Occipital lobe (tissue), 2 donors: ENCODE measurements around the gene SPNS2. TPM values are rescaled to one million over a fixed set of nuclear protein-coding genes. Genes with fewer than 3 reads are reported as not detected.

Source experiments
- DNase-seq: peaks from one replicate; lab custom pipeline; 2025; lab: John Stamatoyannopoulos, UW
- total RNA-seq: library from RNA; depleted of rRNA; stranded (reverse); fragments of >200 nt; gene quantifications from one replicate; pipeline ENCODE4 v1.2.3, GENCODE V29; 2014

Gene SPNS2
- total RNA-seq, 1 donor from 2014 or later: 15.9 TPM

DNA sequence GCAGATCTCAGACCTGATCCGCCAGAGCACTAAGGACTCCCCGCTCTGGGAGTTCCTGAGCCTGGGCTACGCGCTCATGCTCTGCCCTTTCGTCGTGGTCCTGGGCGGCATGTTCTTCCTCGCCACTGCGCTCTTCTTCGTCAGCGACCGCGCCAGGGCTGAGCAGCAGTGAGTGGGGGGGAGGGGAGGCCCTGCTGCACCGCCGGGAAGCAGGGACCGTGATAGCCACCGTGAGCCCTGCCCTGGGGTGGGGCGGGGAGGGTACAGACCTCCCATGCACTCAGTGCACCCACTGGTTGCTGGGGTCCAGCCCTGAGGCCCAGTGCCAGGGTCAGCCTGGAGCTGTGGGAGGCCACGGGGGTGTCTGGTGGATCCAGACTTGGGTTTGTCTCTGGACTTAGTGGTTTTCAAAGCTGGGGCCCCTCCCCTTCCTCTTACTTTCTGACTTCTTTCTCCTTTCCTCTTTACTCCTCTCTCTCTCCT, 37.6 kb downstream of the SPNS2 start:
- DNase-seq: no peak

DNA sequence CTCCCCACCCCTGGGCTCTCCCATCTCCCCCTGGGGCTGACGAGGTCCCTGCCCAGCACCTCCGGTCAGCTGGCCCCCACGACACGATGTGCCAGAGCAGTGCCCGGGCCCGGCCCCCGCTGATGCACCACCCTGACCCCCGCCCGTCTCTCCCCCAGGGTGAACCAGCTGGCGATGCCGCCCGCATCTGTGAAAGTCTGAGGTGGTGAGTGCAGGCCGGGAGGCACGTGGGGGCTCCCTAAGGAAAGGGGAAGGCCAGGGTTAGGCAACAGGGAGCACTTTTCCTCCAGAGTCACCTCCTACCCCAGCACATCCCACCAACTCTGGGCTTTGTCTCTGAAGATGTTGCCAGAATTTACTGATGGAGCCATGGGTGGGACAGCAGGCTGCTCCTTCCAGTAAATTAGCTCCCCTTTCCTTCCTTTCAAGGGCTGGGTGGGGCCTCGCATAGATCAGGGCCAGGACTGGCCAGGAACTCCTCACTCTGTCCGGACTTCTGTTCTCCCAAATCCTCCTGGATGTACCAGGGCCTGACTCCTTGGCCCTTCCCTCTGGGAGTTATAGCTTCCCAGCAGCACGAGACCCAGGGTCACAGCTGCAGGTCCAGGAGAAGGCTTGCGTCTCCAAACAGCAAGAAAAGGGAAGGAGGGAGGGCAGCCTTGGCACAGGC, 38.2 kb downstream of the SPNS2 start:
- DNase-seq: no peak

DNA sequence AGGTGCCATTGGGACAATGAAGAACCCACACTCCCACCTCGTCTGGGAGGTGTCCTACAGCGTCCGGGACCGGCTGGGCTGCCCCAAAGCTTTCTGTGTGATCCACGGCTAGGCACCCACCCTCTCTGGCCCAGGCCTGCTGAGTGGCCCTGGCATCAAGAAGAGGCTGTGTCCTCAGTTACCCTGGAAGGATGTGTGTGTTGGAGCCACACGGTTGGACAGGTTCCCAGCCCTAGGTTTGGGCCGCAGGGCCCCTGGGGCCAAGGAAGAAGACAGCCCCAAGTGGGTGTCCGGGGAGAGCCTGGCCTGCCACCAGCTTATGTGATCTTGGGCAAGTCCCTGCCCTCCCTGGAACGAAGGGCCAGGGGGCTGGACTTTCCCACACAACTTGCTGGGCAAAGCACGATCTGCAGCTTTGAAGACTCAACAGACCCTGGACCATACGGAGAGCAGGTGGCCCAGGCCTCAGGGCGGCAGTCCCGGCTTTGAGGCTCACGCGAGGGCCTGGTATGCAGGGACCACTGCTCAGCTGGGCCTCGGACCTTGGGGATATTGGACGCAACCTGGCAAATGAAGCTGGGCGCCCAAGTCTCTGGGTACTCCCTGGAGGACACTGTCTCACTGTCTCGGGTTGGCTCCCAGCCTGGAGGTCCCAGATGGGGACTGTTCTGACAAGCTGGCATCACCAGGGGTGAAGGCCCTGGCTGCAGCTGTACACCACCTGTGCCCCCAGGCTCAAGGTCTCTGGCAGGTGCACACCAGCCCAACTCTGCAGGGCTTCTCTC, 39.0 kb downstream of the SPNS2 start:
- peak; percentile 31 for DNase-seq

DNA sequence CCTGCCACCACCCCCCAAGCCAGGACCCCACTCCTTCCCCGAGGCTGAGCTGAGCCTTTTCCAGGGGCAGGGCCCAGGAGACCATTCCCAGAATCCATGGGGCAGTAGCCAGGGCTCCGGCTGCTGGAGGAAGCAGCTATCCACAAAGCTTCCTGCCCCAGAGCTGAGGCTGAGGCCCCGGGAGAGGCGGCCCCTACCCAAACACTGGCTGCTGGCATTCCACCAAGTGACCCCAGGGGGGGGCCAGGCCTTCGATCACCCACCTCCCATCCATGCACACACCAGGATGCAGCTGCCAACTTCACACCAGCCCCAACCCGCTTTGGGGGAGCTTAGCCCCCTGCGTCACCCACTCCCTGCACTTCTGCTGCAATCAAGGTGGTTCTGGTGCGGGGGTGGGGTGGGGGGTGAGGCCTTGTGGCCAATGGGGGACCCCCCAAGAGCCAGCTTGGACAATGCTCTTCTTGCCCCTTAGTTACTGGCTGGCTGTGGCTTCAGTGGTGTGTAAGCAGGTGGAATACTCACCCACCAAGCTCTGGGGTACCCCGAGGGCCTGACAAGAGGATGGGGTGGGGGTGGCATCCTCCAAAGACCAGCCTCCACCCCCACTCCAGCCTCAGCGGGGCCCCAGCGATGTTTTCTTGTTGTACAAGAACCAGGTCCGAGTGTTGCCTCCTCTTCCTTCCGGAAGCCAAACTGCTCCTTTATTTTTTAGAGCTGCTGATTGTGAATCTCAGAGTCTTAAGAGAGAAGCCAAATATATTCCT, 39.7 kb downstream of the SPNS2 start:
- DNase-seq: no peak

DNA sequence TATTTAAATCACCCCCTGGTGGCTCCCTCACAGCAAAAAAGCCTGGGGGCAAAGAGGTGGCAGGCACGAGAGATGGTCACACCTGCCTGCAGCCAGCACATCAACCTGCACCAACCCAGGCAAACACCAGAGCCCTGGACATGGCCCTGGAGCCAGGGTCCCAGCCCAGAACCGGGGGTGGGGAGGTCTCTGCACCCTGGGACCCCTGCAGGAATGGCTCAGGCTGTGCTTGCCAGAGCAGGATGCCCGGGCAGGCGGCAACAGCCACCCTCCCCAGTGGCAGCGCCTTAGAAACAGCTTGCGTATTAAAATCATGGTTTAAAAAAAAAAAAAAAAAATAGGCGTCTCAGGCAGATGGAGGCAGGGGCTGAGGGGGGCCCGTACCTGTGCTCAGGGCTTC, 40.3 kb downstream of the SPNS2 start:
- no peak for DNase-seq

DNA sequence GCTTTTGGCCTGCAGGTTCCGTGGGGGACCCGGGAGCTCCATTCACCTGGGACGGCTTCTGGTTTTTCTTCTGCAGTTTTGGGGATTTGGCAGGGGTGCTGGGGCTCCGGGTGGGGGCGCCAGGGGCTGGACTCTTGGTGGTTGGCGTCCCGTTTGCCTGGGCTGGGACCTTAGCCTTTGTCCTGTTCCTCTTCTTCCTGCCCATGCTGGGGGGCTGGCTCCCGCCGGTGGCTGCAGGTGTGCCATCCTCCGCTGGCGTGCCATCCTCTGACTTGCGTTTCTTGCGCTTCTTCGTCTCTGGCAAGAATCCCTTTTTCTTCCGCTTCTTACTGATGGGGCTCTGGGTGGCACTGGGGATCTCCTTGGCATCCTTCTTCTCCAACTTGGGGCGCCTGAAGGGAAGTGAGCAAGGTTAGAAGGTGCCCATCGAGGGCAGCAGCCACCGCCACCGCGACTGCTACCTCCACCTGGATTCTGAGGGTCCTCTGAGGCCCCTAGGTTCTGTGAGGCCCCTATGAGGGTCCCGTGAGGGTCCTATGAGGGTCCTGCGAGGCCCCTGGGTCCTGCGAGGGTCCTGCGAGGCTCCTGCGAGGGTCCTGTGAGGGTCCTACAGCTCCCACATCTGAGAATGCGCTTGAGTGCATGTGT, 41.0 kb downstream of the SPNS2 start:
- DNase-seq: no peak

DNA sequence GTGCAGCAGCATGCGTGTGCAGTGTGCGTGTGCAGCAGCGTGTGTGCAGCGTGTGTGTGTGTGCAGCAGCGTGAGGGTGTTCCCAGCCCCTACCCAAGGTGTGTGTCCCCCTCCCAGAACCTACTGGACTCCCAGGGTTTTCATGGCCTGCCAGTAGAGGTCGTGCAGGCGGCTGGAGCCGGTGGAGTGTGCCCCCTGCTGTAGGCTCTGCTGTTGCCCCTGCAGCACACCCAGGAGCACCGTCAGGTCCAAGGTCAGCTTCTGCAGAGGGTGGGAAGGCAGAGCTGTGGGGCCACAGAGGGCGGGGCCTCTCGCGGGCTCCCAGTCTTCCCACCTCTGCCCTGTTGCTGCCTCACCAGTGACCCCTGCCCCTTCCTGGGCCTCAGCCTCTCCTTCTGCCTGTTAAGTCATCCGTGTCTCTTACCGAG, 41.6 kb downstream of the SPNS2 start:
- no peak for DNase-seq

DNA sequence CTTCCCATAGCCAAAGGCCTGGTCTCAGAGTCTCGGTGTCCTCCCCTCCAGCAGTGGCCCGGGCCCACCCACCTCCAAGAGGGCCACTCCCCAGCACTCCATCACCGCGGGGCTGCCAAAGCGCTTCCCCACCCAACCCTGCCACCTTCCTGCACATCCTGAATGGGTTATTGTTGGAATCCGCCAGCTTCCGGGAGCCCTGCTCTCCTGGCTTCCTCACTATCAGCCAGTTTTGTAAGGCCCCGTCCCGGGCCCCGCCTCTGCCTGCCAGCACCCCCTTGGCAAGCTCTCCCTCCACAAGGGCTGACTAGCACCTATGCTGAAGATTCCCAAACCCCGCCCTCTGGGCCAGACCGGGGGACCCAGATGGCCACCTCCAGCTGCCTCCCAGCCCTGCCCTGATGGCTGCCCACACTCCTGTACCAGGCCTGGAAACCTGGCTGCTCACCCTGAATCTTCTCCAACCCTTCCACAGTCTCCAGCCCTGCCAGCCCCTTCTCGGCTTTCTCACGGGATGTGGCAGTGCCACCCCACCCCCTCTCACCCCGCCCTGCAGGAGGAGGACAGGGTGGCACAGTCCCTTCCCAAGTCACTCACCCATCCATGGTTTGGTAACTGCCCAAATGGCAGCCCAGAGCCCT, 42.1 kb downstream of the SPNS2 start:
- DNase-seq: no peak

DNA sequence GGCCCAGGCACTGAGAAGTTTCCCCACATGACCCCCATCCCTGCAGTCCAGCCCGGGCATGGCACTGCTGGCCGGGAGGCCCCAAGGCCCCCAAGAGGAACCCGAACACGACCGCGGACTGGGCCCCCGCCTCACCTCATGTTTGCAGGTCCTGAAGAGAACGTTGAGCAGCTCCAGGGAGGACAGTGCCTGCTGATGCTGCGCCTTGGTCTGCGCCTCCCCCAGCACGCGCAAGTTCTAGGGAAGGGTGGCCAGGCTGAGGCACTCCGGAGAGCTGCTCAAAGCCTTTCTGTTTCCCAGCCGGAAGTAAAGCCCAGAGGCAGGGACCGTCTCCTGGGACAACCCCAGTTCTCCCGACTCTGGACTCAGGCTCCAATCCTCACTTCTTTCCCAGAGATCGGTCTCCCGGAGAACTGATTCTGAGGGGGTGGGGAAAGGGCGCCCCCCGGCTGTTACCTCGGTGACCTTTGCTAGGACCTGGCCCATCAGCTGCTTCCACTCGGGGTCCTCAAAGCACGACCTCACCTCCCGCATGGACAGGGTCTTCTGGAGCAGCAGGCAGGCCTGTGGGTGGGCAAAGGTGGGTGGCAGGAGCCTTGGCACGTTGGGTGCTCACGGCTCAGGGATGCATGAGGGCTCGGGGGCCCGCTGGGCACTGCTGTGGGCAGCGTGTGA, 42.8 kb downstream of the SPNS2 start:
- no peak for DNase-seq

DNA sequence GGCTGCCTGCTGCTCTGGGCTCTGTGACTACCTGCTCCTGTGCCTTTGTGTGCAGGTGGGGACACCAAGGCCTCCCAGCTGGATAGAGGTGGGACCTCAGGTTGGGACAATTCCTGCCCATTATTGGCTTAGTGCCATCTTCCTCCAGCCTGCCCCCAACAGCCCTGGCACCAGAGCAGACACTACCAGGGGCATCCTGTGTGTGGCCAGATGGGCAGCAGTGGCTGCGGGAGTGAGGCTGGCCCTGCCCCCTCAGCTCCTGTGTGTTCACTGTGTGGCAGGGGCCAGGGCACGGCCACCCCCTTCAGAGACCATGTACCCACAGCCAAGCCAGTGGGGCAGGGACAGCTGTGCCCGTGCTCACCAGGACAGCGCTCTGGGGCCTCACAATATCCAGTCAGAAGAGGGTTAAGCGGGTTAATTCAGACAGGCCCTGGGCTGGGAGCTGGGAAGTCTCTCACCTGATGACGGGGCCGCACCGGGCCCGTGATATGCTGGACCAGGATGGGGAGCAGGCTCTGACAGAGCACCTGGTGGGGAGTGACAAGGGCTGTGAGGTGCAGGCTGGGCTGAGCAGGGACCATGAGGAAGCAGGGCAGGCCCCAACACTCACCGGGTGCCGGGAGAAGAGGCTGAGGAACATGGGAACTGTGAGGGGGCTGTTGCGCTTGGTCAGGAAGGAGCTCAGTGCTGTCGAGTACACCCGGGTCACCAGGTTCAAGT, 43.5 kb downstream of the SPNS2 start:
- no peak for DNase-seq

DNA sequence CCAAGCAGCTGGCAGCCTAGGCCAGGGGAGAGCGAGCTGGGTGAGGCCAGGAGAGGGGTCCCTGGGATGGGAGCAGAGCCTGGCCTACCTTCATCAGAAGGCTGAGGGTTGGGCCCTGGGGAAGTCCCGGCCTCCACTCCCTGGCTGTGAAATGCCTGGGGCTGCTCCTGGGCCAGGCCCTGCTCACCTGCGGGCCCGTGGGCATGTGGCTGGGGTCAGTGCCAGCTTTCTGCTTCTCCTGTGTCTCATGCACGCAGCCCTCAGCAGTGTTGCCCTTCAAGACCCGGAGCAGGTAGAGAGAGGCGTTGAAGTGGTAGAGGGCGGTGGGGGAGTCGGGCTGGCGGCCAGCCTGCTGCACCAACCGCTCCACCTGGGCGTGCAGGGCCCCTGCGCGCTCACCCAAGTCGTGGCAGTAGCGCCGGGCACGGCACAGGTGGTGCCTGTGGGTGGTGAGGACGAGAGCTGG, 44.1 kb downstream of the SPNS2 start:
- no peak for DNase-seq

DNA sequence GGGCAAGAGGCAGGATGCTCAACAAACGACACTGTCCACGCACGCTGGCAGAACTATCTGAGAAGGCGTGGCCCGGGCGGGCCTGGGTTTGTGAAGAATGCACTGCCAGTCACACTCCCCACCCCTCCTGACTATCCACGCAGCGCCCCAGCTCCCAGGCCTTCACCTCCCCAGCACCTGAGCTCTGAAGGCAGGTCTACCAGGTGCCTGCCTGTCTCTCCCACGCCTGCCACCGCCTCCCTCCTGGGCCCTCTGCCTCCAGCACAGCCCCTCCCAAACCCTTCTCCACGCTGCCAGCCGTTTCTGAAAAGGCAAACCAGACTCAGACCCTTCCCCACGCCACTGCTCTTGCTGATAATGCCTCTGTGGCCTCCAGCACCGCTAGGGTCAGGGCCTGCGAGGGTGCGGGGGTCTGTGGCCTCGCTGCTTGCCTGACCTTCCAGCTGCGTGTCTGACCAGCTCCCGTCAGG, 44.9 kb downstream of the SPNS2 start:
- DNase-seq: no peak

DNA sequence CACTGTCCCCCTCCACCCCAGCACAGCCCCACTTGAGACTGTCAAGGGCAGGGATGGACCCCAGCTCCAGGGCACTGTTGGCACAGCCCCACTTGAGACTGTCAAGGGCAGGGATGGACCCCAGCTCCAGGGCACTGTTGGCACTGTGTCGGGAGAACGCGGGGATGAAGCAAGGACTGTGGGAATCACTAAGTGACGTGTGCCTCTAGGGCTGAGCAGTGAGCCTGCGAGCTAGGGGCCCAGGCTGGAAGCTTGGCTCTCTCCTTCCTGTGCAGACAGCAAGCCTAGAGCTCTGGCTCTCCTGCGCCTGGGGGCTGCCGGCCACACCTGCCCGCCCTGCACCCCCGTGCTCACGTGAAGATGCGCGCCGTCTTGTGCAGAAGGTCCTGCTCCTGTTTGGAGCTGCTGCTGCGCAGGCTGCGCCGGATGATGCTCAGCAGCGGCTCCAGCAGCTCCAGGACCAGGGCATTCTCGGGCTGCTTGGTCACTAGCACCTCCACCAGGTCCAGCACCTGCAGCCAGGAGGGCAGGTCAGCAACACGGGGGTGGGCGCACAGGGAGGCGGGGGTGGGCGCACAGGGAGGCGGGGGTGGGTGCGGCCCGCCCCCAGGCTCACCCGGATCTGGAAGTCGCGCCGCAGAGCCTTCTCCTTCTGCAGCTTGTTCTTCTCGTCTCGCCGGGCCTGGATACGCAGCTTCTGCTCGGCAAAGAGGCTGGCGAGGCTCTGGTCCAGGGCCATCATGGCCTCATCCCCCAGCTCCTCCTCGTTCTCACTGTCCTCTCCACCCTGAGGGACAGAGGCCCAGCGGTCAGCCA, 45.7 kb downstream of the SPNS2 start:
- no peak for DNase-seq

DNA sequence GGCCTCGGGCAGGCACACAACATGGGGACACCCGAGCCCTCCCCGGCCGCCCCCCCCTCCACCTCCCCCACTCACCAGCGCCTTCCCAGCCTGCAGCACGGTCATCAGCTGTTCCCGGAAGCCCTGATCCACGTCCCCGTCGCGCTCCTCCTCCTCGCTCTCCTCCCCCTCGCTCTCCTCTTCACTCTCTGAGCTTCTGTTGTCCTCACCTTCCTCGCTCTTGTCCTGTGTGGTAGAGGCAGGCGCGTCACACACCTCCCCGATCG, 46.2 kb downstream of the SPNS2 start:
- DNase-seq: peak; percentile 34

DNA sequence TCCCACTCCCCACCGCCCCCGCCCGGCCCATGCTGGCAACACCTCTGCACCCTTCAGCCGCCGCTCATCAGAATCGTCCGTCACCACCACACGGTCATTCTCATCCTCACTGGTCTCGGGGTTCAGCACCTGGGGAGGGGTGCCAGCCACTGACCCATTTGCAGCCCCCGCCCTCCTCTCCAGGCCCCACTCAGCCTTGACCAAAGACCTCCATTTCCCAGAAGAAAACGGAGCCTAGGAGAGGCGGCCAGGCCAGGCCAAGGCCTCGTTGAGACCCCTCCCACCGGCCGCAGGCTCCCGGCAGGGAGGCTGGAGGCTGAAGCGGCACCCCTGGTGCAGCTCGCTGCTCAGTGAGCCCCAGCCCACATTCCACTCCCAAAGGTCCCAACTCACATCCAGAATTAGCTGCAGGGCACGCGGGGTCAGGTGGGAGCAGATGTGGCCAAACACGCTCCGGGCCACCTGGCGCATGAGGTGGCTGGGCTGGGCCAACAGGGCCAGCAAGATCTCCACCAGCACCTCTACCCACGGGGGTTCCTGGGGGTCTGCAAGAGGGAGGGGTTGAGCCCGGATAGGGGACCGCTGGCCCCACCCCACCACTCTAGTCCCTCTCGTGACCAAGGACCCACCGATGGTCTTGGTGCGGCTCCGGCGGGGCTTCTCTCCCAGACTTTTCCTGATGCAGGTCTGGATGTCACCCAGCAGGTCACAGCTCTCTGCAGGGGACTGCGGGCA, 46.7 kb downstream of the SPNS2 start:
- DNase-seq: no peak

DNA sequence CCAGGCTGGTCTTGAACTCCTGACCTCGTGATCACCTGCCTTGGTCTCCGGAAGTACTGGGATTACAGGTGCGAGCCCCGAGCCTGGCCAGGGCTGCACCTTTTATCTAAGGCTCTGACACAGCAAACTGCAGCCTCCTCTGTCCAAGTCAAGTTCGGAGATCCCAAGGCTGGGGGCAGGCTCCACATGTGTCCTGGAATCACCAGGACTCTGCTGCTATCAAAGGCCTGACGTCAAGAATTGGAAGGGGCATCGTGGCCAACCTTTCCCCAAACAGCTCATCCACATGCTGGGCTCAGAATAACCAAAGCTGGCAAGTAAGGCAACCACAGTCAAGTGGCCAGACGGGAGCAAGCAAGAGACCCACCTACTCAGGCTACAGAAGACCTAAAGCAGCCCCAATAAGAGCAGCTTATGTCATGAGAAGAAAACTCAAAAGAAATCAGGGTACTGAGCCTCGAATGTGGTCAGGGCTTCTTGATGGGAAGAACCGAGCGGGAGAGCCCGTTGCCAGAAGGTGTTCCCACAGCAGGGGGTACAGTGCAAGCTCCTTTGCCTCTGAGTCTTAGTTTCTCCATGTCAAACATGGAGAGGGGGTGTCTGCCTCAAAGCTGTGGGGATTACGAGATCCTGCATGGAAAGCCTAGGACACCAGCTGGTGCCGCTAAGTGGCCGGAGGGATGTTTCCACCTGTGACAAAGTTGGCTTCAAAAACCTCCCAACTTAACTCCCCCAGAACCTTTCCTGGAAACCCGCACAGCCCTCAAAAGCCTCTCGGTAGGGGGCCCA, 48.6 kb downstream of the SPNS2 start:
- DNase-seq: no peak

DNA sequence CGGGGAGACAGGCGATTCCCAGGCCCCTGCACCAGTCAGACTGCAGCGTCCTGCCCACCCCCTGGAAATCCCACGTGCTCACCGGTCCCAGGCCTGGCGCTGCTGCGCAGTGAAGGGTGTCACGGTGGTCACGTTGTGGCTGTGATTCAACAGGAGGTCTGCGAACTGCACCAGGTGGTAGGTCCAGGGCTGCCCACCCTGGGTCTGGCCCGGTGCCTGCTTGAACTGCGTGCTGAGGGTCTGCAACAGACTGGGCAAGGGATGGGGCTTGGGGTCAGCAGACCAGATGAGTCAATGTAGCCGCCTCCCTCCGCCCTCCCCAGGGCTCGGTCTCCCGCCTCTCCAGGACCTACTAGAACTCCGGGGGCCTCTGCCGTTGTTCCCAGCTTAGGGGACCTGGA, 49.4 kb downstream of the SPNS2 start:
- no peak for DNase-seq
